ENCODE measurements around the gene AKAP8.
A peak's percentile ranks its signal among the peaks of the same experiment; 100 is the strongest.
"Not testable (repeated sequence)": the region's sequence is repeated elsewhere in the genome, so short reads cannot be mapped to it uniquely, and the experiment has no call there.

AKAP8 gene

DNA sequence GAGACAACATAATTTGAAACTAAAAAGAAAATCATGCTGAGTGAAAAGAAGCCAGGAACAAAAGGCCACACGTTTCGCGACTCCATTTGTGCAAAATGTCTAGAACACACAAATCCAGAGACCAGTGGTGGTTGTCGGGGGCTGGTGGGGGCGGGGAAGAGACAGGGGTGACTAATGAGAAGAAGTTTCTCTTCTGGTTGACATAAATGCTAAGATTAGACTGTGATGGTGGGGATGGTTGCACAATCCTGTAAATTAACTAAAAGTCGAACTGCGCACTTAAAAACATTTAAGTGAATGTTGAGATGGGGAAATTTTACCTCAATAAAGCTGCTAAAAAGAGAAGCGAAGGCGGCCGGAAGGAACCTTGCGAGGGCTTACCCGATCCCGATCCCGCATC lies 7.1 kb downstream of the AKAP8 start:
- no peak for DNase-seq

DNA sequence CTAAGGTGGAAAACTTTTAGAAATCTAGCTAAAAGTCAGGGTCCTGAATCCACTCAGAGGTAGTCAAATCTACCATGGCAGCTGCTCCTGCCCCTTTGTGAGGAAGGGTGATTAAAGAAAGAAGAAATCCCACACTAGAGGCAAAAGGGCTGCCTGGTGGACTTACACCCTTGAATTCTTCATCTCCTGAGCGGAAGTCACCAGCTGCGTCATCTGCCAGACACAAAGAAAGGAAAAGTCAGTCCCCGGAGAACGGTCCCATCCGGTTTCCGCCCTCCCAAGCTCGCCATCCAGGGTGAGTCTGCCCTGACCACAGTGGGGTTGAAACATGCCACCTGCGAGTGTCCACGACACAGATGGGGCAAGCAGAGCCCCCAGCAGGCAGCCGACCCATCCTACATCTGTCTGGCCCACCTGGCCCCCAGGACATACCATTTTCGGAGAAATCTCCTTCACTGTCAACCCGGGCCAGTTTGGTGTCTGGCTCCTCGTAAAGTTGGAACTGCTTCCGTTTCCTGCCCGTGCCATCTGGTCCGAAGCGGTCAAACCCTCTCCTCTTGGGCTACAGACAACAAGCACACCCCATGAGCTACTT lies 7.7 kb downstream of the AKAP8 start:
- no peak for DNase-seq

DNA sequence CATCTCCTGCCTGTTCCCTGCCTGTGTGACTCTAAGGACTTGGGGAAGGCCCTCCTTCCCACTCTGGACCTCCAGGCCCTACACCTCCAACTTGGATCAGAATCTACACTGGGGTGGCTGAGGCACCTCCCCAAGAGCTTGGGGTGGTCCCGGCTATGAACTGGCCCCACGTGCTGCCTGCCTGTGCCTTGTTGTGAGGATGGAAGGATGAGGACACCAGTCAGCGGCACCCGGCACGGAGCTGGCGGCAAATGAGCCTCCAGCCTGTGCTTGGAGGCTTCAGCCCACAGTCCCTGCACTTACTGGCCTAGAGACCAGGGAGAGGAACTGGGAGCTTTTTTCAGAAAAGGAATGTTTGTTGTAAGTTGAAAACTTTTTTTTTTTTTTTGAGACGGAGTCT lies 8.5 kb downstream of the AKAP8 start:
- no peak for DNase-seq

DNA sequence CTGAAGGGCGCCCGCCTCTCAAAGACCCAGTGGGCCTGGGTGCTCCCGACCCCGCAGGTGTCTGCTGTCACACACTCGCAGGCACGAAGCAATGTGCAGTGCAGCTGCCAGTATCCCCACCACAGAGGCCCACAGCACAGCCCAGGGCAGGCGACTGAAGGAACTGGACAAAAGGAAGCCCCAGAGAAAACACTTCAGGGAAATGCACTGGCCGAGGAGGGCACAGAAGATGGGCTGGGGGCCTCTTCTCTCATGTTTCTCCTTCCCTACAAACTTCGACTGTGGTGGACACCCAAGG lies 10.0 kb downstream of the AKAP8 start:
- DNase-seq = no peak

DNA sequence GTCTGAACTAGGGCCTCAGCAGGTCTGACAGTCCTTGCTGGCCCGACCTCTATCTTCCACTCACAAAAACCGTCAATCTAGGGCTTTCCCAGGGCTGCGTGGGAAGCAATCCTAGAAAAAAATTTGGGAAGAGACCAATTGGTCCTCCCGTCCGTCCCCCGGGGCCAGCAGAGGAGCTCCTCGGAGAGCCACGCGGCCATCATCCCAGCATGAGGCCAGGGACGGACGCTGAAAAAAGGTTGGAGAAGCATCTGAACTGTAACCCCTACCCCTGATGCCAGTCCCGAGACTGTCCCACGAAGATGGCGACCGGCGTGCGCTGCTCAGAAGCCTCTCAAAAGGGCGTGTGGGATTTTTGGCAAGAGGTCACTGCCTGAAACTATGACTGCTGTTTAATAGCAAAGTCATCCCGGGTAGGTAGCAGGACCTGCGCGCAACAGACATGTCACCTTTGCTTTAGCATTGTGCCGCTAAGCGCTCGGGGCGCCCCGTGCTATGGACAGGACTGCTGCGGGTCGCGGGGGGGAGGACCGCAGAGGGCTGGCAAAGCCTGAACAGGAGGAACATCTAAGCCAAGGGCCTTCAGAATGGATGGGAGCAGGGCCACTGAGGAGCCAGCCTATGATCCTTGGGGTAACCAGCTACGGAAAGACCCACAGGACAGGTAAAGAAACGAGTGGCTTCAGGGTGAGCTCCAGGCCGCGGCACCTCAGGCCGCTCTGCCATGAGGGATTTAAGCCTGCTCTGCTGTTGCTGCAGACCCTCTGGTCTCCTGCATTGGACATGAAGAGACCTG lies 10.6 kb downstream of the AKAP8 start:
- no peak for DNase-seq

DNA sequence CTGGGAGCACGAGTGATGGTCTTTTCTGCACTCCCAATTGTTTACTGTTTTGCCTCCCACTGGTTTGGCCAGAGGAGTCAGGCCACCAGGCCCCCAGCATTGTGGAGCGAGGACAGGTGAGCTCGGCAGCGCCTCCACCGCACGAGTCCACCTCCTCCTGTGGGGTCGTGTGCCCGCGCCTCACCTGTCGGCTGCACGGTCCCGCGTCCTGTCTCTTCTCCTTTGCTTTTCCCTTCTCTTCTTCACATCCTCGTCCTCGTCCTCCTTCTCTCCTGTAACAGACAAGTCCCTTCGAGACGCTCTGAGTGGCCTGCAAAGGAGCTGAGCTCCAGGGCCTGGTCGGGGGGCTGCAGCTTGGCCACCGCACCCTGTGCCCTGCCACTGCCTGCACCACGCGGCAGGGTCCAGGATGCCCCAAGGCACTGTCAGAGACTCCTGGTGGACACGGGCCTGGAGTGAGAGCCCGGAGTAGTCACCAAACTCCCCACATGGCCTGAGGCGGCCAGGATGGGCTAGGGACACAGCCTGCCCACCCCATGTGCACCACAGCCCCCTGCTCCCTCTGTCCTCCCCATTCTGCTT lies 11.4 kb downstream of the AKAP8 start:
- DNase-seq = no peak

DNA sequence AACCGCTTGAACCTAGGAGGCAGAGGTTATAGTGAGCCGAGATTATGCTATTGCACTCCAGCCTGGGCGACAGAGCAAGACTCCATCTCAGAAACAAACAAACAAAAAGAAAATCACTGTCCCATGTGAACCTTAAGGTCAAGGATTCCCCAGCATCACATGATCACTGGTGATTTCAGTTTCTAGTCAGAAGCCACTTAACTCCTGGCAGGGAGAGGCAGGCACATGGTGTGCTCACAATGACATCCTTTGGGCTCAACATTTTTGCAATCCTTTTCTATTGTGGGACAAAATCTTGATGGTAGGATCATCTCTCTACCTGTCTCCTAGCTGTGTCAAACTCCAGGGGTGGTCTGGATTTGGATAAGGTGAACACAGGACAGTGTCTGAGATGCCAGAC lies 12.1 kb downstream of the AKAP8 start:
- DNase-seq = no peak

DNA sequence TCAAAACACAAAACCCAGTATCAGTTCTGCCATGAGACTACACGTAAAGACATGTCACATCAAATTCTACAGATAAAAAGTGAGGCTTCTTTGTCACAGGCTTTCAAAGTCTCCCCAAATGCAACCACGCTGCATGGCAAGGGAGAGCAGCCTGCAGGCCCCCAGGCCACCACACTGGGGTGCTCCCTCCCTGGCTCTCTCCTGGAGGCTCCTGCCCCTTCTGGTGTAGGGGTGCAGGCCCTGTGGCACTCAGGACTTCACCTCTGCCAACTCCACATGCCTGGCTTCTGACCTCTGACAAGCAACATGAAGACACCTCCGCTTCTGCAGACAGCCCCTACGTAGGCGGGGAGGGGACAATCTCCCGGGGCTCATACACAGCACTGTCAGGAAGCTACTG lies 14.3 kb downstream of the AKAP8 start:
- DNase-seq = no peak

DNA sequence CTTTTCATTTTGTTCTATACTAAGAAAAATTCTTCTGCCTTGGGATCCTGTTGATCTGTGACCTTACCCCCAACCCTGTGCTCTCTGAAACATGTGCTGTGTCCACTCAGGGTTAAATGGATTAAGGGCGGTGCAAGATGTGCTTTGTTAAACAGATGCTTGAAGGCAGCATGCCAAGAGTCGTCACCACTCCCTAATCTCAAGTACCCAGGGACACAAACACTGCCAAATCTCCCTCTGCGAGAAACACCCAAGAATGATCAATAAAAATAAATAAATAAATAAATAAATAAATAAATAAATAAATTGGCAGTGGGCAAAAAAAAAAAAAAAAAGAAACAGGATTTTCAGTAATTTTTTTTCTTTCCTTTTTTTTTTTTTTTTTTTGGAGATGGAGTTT lies 15.8 kb downstream of the AKAP8 start:
- DNase-seq = not testable (repeated sequence)

DNA sequence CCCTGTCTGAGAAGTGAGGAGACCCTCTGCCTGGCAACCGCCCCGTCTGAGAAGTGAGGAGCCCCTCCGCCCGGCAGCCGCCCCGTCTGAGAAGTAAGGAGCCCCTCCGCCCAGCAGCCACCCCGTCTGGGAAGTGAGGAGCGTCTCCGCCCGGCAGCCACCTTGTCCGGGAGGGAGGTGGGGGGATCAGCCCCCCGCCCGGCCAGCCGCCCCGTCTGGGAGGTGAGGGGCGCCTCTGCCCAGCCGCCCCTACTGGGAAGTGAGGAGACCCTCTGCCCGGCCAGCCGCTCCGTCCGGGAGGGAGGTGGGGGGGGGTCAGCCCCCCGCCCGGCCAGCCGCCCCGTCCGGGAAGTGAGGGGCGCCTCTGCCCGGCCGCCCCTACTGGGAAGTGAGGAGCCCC lies 16.5 kb downstream of the AKAP8 start:
- not testable (repeated sequence) for DNase-seq

DNA sequence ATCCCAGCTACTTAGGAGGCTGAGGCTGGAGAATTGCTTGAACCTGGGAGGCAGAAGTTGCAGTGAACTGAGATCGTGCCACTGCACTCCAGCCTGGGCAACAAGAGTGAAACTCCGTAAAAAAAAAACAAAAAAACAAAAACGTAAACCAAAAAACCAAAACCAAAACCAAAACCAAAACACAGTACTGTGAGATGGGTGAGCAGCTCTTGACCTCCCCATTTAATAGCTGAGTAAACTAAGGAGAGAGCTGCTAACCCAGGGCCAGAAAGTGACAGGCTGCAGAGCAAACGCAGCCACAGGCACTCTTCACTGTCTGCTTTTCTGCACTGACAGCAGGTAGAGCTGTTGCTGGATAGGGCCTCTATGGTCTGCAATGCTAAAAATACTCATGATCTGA lies 19.6 kb downstream of the AKAP8 start:
- DNase-seq = not testable (repeated sequence)

DNA sequence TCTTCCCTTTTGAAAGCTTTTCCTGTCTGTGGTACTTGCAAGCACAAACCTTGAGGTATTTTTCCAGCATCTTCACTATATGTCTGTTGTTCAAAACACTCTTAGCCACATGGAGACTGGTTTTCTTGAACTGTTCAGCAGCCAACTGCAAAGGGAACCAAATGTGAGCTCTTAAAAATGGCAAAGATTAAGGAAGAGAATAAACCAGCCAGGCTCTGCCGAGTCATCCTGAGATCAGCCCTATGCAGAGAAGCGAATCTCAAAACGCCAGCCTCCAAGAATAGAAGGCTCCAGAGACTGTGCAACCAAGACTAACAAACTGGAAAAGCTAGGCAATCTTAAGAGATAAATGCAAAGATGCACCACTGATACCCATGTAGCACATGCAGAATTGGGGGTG lies 20.7 kb downstream of the AKAP8 start:
- DNase-seq = no peak

DNA sequence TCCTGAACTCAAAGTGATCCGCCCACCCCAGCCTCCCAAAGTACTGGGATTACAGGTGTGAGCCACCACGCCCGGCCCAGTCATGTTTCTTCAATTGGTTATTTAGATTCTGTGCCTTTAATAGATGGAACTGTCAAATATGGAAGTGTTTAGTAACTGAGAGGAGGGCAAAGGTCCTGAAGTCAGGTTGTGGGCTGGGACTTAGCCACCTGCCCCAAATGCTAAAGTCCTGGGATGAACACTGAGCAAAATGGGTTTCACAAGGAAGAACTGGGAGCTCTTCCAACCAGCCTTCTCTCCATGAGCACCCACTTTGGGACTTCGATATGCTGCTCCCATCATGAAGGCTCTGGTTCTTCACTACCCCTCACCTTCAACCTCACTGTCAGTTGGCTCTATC lies 21.7 kb downstream of the AKAP8 start:
- DNase-seq = no peak

DNA sequence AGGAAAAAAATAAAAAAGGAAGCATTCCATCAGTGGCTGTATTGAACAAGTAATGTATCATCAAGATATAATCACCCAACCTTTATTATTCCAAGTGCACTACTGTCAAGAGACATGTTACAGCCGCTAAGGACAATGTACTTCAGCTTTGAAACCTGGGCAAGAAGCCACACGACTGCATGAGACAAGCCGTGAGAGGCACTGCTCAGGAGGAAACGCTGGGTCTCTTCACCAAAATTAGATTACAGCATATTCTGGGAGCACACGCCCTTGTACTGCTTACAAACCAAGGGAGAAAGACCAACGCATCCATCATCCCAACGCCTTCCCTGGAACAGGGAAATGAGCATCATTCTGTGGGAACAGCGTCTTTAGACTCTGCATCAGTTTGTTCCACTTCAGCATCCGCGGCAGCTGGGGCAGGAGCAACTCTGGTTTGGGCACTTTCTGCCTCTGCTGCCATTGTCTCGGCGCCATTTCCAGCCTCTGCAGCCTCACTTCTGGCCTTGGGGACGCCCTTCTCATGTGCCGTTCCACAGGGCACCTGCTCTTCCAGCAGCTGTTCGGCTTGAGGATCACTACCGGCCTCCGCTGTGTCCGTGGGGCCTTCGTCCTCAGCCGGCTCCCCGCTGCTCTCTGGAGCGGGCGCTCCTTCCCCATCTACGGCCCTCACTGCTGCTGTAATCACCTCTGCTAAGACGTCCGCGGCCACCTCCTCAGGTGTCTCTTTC lies 24.9 kb downstream of the AKAP8 start:
- DNase-seq = no peak

DNA sequence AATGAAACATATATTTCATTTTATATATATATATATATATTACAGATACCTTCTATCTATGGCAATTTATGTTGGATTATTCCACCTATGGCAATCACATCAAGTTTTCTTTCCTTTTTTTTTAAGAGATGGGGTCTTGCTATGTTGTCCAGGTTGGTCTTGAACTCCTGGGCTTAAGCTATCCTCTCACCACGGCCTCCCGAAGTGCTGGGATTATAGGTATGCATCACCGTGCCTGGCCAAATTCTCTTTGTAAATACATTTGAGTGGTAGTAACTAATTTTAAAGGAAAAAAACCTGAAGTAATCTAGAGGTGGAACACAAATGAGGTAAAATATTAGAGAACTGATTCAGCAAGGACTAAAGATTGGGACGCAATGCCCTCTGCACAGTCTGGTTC lies 25.7 kb downstream of the AKAP8 start:
- DNase-seq = no peak

DNA sequence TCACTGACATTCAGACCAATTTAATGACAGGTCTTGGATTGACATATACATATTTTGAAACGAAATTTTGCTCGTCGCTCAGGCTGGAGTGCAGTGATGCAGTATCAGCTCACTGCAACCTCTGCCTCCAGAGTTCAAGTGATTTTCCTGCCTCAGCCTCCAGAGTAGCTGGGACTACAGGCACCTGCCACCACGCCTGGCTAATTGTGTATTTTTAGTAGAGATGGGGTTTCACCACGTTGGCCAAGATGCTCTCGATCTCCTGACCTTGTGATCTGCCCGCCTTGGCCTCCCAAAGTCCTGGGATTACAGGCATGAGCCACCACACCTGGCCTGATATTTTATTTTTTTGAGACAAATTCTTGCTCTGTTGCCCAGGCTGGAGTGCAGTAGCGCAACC lies 27.1 kb downstream of the AKAP8 start:
- not testable (repeated sequence) for DNase-seq

DNA sequence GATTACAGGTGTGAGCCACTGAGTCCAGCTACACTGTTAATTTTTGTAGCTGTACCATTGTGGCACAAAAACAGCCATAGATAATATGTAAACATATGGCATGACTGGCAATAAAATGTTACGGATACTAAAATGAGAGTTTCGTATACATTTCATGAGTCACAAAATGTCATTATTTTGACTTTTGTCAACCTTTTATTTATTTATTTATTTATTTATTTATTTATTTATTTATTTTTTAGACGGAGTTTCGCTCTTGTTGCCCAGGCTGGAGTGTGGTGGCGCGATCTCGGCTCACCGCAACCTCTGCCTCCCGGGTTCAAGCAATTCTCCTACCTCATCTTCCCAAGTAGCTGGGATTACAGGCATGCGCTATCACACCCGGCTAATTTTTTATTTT lies 38.3 kb downstream of the AKAP8 start:
- DNase-seq = not testable (repeated sequence)

DNA sequence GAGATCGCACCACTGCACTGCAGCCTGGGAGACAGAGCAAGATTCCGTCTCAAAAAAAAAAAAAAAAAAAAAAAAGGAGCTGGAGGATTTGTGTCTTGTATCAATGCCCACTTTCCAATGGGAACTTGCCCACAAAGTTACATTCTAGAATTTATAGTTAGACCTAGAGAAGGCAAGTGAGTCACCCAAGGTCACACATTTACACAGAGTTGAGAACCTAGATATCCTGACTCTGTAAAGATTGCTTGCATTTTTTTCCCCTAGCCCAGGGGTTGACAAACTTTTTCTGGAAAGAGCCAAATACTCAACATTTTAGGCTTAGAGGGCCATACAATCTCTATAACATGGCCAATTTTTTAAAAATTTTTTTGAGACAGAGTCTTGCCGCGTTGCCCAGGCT lies 39.5 kb downstream of the AKAP8 start:
- no peak for DNase-seq

DNA sequence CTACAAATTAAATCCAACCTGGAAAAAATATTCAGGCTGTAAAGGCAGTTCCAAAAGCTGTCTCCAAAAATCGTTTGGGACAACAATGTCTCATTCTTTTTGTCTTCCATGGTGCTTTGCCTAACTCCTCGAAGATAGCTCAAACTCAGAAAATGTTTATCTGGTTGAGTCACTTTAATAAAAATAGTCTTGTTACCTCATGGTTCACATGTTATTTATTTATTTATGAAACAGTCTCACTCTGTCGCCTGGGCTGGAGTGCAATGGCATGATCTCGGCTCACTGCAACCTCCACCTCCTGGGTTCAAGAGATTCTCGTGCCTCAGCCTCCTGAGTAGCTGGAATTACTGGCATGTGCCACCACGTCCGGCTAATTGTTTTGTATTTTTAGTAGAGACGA lies 42.4 kb downstream of the AKAP8 start:
- peak; percentile 49 for DNase-seq

DNA sequence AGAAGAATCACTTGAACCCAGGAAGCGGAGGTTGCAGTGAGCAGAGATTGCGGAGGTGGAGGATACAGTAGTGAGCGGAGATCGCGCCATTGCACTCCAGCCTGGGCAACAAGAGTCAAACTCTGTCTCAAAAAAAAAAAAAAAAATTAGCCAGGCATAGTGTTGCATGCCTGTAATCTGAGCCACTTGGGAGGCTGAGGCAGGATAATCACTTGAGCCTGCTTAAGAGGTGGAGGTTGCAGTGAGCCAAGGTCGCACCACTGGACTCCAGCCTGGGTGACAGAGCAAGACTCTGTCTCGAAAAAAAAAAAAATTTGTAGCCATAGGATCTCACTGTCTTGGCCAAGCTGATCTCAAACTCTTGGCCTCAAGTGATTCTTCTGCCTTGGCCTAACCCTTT lies 43.6 kb downstream of the AKAP8 start:
- not testable (repeated sequence) for DNase-seq

DNA sequence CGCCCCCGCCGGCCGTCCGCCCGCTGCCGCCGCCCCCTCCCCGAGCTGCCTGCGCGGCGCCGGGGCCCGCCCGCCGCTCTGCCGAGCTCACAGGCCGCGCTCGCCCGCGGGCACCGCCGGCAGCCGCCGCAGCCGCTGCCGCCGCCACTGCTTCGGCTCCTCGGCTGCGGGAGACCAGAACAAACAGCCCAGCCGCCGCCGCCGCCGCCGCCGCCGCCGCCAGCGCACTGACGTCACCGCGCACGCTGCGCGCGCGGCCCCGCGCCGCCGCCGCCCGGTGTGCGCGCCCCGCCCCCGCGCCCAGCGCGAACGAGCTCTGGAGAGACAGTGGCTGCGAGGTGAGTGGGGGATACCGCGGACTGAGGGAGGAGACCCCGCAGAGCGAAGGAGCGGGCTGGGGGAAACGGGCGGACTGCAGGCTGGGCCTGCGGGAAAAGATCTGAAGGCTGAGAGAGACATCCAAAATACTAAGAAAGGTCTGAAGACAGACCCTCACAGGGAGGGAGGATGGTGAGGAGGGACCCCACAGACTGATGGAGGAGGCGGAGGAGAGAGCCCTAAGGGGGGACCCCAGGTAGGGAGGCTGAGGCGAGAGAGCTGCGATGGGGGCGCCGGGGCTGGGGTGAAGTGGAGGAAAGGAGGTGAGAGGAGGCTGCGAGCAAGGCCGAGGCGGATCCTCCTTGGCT lies 47.1 kb downstream of the AKAP8 start, which contains the start of gene BRD4:
Gene BRD4 (minus strand): TSS at position 229 of the 686 bp plus-strand sequence. CDS start 59,440 bp downstream, outside the sequence.
- peak; percentile 69 for DNase-seq

DNA sequence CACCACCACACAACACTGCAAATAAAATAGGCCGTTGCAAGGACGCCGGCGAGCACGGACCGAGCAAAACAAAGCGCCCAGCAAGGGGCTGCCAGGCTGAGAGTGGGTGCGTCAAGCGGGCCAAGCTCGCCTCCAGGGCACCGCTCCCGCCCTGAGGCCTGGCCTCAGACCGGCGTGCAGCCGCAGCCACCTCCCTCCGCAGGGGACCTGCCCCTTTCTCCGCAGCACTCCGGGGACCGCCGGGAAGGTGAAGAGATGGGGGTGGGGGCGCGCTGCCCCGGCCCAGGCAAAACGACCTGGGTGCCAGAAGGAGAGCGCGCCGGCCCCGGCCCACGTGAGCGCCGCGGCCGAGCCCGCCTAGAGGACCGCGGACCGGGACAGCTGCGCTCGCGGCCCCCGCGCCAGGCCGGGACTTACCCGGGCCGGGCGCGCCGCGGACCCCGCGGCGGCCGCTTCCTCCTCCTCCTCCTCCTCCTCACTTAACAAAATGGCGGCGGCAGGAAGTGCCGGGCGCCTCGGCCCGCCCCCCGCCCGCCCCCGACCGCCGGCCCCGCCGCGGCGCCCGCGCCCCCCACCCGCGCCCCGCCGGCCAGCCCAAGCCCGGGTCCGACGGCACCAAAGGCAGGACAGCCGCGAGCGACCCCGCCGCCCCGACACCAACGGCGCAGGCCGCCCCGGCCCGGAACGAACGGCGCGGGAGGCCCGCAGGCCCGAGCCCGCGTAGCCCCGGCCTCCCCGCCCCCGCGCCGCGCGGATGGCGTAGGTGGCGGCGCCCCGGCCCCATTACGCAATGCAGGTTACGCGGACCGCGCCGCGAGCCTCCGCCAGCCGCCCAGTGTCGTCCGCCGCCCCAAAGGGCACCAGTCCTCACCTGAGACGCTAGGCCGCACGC lies 47.9 kb downstream of the AKAP8 start:
- DNase-seq = peak; percentile 52
